ENCODE results near the gene CTNNA3. TPM values are rescaled to one million over a fixed set of nuclear protein-coding genes. Genes with fewer than 3 reads are reported as not detected.

CTNNA3 gene
- total and polyA plus RNA-seq, 3 donors from 2014 or later = 17.8 to 19.4 (median 18.3) TPM

DNA sequence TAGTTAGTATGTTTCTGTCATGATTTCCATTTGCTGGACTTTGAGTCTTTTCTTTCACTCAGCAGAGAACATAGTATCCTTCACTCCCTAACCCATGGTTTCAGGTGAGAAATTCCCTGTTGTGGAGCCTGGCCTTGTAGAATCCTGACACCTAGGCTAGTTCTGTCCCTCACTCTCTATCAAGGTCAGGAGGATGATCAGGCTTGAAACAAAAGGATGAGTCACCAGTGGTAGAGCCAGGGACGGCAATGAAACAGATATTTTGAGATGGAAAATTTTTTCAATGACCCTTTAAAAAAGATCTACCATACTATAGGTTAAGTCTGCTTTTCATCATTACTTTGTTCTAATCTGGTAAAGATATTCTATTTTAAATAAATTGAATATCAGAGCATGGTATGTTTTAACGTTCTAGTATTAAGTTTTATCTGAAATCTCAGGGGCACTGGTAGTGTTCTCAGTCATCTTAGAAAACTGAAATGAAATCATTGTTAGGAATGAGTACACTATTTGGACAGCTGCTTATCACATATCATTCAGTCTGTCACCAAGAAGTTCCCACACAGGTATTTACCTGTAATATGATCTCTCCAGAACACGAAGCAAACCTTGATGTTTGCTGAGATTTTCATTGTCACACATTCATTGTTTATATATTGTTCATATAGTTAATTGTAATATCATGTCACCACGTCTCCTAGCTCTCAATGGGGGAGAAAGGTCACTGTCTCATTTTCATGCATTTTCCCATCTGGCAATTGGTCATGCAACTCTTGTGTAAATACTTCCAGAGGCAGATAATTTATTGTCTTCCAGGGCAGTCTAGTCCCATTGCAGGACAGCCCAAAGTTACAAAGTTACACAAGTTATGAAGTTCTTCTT lies 1070.0 kb downstream of the CTNNA3 start:
- TF ChIP-seq POLR2A (IDR thresholded peaks at IDR 0.05) = no peak
- no peak for DNase-seq
- Histone ChIP-seq H3K9me3 (no peaks in the 10 kb centered on the region), H3K27me3 (no peaks in the 10 kb centered on the region), H3K36me3 (ENCODE audit: low read depth, missing control alignments) (no peaks in the 10 kb centered on the region), H3K27ac (no peak overlapping the region), H3K4me3 (no peak overlapping the region), H3K4me1 (no peaks in the 10 kb centered on the region)
- intact Hi-C loops (cut with DNase I; ENCODE audit: low total_unique reads) = no loop called here
- WGBS, 2 donors = 64 to 81% methylated on average over 4 of the region's 4 CpGs

DNA sequence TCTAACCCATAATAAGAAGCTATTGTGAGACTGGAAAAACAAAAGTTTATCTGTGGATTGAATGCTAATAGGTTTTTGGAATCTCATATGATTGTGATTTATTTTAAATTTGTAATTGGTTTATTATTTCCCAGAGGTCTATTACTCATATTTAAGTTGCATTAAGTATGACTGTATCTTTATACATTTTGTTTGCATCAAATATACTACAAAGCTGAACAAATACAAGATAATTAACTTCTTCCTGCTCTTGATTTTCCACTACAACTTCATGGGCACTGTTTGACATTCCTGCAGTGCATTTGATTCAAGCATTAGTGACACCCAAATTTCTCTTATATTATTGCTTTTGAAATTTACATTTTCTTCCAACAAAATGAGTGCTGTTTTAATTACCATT lies 1073.9 kb downstream of the CTNNA3 start:
- Histone ChIP-seq H3K4me1 (no peaks in the 10 kb centered on the region), H3K27ac (no peak overlapping the region), H3K9me3 (no peaks in the 10 kb centered on the region), H3K27me3 (no peaks in the 10 kb centered on the region), H3K36me3 (ENCODE audit: low read depth, missing control alignments) (no peaks in the 10 kb centered on the region), H3K4me3 (no peak overlapping the region)
- TF ChIP-seq, protein P1, sequence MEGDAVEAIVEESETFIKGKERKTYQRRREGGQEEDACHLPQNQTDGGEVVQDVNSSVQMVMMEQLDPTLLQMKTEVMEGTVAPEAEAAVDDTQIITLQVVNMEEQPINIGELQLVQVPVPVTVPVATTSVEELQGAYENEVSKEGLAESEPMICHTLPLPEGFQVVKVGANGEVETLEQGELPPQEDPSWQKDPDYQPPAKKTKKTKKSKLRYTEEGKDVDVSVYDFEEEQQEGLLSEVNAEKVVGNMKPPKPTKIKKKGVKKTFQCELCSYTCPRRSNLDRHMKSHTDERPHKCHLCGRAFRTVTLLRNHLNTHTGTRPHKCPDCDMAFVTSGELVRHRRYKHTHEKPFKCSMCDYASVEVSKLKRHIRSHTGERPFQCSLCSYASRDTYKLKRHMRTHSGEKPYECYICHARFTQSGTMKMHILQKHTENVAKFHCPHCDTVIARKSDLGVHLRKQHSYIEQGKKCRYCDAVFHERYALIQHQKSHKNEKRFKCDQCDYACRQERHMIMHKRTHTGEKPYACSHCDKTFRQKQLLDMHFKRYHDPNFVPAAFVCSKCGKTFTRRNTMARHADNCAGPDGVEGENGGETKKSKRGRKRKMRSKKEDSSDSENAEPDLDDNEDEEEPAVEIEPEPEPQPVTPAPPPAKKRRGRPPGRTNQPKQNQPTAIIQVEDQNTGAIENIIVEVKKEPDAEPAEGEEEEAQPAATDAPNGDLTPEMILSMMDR (IDR thresholded peaks at IDR 0.05) = no peak
- TF ChIP-seq POLR2A (IDR thresholded peaks at IDR 0.05) = no peak
- DNase-seq = no peak
- intact Hi-C loops (cut with DNase I; ENCODE audit: low total_unique reads) = no loop called here

DNA sequence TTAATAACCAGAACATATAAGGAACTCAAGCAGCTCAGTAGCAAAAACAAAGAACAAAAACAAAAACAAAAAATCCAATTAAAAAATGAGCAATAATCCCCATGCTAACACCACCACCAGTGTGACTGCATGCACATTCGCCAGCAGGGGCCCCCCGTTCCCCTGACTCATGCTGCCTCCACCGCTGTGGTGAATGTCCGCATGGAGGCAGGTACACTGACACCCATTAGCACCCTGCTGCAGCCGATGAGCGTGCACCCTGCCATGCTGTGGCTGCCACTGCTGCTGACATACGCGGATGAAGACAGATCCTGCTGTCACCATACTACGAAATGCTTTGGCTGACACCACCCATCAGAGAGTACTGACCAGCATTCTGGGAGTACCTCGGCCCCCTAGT lies 1091.8 kb downstream of the CTNNA3 start:
- intact Hi-C loops (cut with DNase I; ENCODE audit: low total_unique reads) = no loop called here
- Histone ChIP-seq H3K27me3 (no peaks in the 10 kb centered on the region), H3K4me1 (no peaks in the 10 kb centered on the region), H3K4me3 (no peak overlapping the region), H3K9me3 (no peaks in the 10 kb centered on the region), H3K27ac (no peak overlapping the region), H3K36me3 (ENCODE audit: low read depth, missing control alignments) (no peaks in the 10 kb centered on the region)
- no peak for DNase-seq
- WGBS, 2 donors = 93 to 96% methylated on average over 7 to 10 of the region's 10 CpGs
- TF ChIP-seq, protein P1 (IDR thresholded peaks at IDR 0.05) = no peak
- no peak for TF ChIP-seq POLR2A (IDR thresholded peaks at IDR 0.05)

DNA sequence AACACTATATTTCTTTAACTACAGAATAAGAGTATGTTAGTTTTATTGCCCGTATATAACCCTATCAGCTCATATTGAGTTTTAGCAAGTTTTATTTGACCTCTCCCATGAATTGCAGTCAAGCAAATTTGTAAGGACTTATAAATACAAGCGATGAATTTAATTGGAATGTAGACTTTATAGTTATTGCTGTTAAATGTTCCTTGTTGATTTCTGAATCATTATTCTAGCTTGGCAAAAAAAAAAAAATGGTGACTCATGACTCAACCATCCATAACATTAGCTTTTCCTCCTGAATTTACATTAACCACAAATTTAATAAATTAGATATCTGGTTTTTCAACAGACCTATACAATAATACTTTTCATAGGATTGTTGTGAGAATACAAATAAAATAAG lies 1104.1 kb downstream of the CTNNA3 start:
- intact Hi-C loops (cut with DNase I; ENCODE audit: low total_unique reads) = no loop called here
- no peak overlapping the region for H3K27ac ChIP-seq
- WGBS, 2 donors = 79 to 92% methylated on average over 2 of the region's 2 CpGs

DNA sequence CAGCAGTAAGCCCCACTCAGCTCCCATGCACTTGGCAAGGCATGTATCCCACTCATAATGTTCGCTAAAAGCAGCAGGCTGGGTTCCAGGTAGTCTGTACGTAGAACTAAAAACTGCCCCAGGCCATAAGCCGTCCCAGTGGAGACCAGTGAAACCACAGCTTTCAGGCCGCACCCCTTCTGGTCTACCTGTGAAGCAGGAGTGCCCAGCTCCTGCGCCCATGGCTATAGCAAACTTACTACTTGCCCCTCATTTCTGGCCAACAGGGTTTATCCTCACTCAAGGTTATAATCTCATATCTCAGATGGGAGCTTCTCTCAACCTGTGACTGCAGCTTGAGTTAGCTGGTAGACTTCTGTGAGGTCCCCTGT lies 1108.3 kb downstream of the CTNNA3 start:
- H3K4me1 ChIP-seq = no peaks in the 10 kb centered on the region

More for the DNA sequence above, 1104.1 kb downstream of the CTNNA3 start:
- Histone ChIP-seq H3K9me3 (no peaks in the 10 kb centered on the region), H3K4me3 (no peak overlapping the region), H3K36me3 (ENCODE audit: low read depth, missing control alignments) (no peaks in the 10 kb centered on the region), H3K27me3 (no peaks in the 10 kb centered on the region), H3K4me1 (no peaks in the 10 kb centered on the region)
- DNase-seq = no peak
- no peak for TF ChIP-seq POLR2A (IDR thresholded peaks at IDR 0.05)
- TF ChIP-seq, protein P1 (IDR thresholded peaks at IDR 0.05) = no peak

More for the DNA sequence above, 1108.3 kb downstream of the CTNNA3 start:
- H3K27ac ChIP-seq = no peak overlapping the region
- H3K9me3 ChIP-seq = no peaks in the 10 kb centered on the region
- no peaks in the 10 kb centered on the region for H3K27me3 ChIP-seq
- H3K4me3 ChIP-seq = no peak overlapping the region
- no peak for DNase-seq
- no peaks in the 10 kb centered on the region for H3K36me3 ChIP-seq (ENCODE audit: low read depth, missing control alignments)
- no peak for TF ChIP-seq POLR2A (IDR thresholded peaks at IDR 0.05)
- TF ChIP-seq, protein P1 (IDR thresholded peaks at IDR 0.05) = no peak
- 81 to 91% methylated on average over 4 to 5 of the region's 5 CpGs for WGBS, 2 donors
- intact Hi-C loops (cut with DNase I; ENCODE audit: low total_unique reads) = no loop called here

All from testis (tissue), 3 donors.